NCI-H1105 treated with DMSO at 0.1 percent for 48 hours (cell line): ENCODE data around the gene SH3BP4.

Experiments used
- DNase-seq: peaks from one replicate; lab custom pipeline; 2025; lab: John Stamatoyannopoulos, UW

SH3BP4 gene

DNA sequence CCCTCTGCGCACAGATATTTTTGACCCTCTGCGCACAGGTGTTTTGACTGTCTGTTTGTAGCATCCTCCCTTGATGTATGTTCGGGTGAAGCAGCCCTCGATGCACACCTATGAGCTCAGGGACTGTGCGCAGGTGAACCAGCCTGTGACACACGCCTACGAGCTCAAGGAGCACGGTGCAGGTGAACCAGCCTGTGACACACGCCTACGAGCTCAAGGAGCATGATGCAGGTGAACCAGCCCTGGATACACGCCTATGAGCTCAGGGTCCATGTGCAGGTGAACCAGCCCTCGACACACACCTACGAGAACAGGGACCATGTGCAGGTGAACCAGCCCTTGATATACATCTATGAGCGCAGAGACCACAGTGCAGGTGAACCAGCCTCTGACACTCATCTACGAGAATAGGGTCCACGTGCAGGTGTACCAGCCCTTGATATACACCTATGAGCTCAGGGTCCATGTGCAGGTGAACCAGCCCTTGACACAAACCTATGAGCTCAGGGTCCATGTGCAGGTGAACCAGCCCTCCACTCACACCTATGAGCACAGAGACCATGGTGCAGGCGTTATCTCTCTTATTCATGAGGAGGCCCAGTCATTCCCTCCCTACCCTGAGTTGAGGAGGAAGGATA, 33.9 kb downstream of the SH3BP4 start:
- no peak for DNase-seq

DNA sequence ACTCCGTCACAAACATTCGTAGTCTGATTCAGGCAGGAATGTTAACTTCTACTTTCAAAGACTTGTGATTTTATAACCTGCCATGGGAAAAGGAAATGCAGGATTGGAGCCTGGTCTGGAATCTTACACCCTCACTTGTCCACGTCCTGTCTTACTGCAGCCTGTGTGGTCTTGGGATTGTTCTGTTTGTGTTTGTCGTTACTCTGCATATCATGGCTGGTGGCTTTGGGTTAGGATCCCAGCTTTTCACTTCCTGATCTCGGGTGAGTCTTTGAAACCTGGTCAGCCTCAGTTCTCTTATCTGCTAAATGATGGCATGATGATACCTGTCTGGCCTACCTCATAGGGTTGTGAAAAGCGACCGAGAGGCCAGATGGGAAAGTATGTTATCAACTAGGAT, 34.6 kb downstream of the SH3BP4 start:
- no peak for DNase-seq

DNA sequence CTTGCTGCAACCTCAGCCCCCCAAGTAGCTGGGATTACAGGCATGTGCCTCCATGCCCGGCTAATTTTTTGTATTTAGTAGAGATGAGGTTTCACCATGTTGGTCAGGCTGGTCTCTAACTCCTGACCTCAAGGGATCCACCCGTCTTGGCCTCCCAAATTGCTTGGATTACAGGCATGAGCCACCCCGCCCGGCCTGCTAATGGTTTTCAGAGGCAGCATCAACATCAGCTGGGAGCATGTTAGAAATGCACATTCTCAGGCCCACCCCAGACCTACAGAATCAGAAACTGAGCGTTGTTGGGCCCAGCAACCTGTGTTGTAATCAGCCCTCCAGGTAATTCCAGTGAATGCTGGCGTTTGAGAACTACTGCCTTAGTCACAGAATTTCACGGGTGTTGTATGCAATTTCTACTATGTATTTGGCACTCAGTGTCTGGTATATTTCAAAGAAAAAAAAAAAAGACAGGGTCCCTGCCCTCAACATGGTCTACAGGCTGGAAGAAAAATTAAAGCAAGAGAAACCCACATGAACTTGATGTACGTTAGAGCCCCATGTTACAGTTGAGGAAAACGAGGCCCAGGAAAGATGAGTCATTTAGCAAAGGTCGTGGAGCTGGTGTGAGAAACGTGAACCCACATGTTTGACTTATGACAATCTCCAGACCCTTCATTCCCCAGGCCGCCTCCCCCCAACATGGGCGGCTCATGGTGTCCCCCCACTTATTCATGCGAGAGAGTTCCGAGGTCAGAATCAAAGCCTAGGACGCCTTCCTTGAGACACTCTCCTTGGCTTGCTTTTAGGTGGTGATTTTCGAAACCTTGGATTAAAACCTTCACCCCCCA, 35.3 kb downstream of the SH3BP4 start:
- DNase-seq, result no peak

DNA sequence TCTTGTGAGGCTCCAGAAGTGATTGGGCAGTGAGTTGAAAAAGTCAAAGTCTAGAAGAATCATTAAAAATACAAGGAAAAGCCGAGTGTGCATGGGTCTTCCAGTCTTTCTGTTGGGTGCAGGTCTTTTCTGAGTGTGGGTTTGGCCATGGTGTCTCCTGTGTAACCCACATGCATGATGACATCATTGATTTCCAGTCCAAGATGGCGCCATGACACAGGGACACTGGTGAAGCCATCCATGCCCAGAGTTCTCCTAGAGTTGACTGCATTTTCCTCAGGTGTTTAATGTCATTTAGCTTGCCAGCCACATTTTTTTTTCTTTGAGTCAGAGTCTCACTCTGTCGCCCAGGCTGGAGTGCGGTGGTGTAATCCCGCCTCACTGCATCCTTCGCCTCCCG, 35.9 kb downstream of the SH3BP4 start:
- no peak for DNase-seq

DNA sequence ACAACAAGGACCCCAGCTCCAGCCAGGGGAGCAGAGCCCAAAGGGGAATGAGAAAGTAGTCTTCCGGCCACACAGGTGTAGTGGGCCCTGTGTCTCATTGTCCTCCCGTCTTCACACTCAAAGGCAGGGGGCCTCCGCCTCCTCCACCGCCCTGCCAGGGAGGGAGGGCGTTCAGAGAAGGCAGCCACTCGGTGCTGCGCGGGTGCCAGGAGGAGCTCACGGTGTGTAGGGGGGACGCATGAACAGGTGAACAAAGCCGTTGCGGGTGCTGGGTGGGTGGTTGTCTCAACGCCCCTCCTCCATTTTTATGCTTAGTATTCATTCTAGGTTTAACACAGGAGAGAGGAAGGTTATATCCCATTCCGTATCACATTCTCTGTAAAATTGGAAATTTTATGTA, 36.7 kb downstream of the SH3BP4 start:
- no peak for DNase-seq

DNA sequence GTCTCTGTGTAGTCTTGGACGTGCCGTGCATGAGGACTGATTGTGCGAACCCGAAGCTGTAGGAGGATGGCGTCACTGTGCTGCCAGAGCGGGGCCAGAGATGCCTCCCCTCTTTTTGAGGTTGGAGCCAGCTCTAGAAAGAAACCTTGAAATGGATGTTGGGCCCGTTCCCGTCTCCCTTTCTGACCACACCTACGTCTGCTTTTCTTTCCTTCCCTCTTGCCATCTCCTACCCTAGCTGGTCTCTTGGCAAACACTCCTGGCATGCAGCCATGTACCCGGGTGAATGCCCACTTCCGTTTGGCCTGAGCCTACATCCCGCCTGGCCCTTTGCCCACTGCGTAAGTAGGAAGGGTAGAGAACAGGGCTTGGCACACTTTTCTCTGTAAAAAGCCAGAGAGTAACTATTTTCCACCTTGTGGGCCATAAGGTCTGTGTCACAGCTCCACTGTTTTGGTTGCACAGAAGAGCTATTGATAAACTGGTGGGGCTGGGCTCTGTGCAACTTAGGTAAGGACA, 37.4 kb downstream of the SH3BP4 start:
- DNase-seq, result peak; percentile 80

DNA sequence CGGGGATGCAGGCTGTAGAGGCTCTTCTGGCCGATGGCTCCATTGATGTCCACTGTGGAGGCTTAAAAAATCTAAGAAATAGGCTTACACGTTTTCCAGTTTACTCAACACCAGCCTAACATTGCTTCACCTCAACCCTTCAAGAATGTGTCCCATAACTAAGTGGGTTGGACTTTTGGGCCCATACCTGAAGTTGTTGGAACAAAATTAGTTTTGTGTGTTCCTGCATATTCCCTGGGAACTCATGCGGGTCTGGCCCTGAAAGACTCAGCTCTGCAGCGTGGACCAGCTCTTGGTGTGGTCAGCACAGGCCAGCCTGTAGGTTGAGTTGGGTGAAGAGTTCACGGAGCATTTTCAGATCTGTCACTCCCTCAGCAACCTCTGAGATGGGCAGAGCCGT, 38.5 kb downstream of the SH3BP4 start:
- DNase-seq, result no peak

DNA sequence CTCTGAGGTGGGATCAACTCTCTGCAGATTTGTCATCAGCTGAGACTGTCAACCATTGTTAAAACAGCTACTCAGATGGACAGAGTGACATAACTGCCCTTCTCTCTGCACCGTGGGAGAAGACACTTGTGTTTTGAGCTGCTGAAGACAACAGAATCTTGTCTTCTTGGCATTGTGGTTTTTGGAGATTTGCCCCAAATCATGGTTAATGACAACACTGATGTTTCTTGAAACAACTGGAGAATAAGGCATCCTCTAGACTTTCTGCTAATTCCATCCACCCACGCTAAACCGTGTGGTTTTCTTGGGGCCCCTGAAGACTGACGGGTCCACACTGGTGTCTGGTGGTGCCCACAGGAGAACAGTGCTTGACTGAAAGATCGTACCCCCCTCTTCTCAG, 39.5 kb downstream of the SH3BP4 start:
- DNase-seq, result no peak

DNA sequence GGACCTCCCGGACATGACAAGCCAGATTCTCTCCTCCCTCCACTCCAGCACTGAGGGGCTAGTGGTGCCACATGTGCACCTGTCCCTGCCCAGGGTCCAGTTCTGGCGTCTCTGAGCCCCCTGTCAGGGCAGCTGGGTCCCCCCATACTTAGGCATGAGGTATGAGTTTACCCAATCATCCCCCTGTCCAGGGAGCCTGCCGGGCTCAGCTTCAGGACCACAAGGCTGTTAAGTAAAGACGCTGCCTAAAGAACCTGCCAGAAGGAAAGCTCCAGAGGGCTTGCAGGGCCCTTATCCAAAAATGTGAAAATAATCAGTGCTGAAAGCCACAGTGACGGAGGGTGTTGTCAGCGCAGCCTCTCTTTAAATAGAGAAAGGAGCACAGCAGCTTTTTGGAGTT, 40.0 kb downstream of the SH3BP4 start:
- no peak for DNase-seq

DNA sequence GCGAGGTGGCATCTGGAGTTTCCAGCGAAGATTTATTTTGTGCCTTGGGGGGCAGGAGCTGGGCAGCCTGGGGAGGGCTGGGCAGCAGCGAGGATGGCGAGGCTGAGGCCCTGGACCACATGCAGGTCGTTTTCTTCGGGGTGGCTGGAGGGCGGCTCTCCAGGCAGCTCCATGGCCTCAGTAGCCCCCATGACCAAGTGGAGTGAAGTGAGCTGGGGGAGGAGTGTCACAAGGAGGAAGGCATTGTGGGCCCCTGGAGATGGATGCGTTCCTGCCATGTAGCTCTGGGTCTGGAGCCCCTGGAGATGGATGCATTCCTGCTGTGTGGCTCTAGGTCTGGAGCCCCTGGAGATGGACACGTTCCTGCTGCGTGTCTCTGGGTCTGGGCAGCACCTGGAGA, 40.4 kb downstream of the SH3BP4 start:
- DNase-seq, result no peak

DNA sequence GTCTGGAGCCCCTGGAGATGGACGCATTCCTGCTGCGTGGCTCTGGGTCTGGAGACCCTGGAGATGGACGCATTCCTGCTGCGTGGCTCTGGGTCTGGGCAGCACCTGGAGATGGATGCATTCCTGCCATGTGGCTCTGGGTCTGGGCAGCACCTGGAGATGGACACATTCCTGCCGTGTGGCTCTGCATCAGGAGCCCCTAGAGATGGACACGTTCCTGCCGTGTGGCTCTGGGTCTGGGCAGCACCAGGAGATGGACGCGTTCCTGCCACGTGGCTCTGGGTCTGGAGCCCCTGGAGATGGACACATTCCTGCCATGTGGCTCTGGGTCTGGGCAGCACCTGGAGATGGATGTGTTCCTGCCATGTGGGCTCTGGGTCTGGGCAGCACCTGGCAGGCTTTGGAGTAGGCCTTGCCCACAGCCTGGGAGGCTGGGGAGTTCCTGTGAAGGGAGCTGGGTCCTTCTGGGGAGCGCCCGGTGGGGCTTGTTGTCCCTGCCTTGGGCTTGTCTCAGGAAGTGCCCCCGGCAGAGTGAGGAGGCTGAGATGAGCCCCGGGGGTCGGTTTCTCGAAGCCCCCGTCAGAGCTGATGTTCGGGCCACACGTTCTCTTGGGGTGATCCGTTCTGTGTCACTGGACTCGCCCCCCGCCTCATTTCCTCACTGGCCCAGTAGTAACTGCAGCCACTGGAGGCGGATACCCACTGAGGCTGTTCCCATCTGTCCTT, 41.0 kb downstream of the SH3BP4 start:
- no peak for DNase-seq

DNA sequence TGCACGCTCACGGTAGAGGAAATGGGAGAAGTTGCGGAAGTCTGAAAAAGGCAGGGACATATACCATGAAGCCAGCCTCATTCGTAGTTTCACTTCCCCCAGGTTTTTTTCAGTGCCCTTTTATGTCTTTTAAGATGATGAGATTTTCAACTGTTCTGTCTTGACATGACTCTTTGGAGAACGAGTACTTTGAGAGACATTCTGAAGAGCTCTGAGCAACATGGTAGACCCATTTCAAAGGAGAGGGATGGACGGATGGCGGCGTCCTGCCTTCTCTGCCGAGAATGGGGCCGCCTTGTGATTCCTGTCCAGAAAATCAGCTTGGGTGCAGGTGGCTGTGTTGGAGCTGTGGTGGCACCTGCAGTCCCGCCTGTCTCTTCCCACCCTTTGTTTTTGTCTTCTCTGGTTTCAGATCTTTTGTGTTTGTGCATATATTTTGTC, 41.7 kb downstream of the SH3BP4 start:
- DNase-seq, result no peak

DNA sequence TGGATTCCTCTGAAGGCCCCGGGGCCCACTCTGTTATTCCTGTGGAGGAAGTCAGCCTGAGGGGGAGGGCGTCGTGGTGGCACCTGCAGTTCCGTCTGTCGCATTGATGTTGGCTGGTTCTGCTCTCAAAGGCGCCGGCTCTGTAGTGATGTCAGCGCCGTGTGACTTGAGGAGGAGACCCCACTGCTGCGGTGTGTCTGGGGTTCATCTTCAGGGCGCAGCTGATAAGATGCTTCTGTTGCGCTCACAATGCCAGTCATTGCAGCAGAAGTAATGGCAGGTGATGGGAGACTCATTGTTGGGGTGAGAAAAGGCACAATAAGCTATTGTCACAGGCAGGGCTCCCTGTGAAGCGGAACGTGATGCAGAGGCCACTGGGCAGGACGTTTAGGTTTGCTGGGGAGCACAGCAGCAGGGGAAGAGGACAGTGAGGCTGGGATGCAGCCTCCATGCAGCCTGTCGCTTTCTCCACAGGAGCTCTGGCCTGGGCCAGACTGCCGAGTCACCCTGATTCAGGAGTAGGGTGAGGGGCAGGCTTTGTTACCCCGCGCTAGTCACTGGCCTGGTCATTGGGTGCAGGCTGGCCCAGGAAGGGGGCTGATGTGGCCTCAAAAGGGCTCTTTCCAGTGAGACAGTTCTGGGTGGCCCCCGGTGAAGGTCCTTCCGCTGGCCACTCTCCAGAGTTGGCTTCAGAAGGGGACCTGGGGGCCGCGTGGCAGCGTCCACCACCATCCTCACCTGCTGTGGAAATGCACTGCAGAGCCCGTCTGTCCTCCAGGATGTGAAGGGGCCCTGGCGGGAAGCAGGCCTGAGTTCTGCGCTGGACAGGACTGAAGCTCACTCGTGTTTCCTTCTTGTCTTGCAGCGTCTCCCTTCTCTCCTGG, 42.9 kb downstream of the SH3BP4 start:
- no peak for DNase-seq

DNA sequence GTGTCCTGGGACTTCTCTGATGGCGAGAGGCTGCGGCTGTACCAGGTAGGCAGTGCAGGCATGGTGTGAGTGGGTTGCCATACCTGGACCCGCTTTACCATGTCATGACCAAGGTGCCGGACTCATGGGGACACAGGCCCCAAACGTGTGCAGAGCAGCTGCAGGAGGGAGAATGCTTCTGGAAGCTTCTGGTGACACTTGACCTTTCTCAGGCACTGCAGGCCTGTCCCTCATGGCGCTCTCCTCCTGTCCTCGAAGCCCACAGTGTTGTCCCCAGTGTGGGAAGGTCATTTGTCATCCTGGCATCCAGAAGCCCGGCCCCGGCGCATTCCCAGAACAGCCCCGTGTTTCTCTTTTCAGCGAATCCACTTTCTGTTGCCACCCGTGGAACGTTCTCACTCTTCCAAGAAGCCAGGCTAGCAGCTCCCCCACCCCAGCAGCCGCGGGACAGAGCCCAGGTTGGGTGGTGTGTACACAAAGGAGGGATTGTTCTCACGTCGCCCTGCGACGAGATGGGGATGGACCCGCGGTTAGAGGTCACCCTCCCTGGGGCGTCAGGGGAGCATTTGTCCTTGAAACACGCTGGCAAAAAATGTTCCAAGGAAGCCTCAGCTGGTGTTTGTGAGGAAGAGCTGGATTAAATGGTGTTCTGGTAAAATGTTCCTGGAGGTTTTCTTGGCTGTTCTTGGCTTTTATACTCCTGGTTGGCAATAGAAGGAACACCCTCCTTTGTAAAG, 43.7 kb downstream of the SH3BP4 start:
- DNase-seq, result no peak

DNA sequence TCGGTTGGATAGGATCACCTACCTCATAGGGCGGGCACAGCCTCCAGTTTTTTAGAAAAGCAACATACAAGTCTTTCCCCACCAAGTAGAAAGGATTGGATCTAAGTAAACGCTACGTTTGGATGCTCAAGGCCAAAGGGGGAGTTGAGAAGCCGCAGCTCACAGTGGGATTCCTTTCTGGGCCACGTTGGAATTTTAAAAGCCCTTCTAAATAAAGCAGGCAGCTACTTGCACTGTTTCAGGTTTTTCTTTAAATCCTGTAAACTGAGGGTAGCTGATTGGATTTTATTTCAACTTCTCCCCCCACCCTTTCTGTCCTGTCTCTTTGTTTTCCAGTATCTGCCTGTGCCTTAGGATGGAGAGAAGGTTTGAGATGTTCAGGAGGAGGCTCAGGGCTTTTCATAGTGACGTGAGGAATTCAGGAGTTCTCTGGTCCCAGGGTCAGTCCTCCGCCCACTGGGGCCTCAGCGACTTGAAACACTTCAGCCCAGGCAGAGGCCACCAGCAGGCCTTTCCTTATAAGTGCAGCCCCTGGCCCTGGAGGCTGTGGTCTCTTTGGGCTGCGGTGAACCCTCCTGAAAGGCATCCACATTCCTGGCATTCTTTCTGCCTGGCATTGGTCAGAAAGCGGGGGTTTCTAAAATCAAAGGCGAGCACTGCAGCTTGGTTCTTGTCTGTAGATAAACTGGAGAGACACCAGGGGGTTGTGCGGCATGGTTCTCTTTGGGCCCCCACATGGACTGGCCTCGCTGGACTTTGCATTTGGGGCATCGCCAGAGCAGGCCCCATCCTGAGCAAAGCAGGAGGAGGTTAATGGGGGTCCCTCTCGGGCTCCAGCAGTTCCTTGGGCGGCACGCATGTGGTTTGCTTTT, 44.5 kb downstream of the SH3BP4 start:
- DNase-seq, result no peak

DNA sequence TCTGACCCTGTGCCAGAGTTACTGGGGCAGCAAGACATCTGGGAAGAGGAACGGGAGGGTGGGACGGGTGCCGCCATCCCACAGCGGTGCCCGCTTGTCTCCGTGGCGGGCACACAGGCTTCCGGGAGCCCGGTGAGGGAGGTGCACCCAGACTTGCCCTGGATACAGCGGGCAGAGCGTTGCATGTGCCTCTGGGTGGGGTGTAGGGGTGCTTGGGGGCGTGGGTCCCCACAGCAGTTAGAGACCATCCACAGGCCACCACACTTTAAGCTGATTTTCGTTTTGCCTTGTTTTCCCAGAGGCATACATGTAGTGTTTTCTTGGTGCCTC, 45.1 kb downstream of the SH3BP4 start:
- DNase-seq, result no peak

DNA sequence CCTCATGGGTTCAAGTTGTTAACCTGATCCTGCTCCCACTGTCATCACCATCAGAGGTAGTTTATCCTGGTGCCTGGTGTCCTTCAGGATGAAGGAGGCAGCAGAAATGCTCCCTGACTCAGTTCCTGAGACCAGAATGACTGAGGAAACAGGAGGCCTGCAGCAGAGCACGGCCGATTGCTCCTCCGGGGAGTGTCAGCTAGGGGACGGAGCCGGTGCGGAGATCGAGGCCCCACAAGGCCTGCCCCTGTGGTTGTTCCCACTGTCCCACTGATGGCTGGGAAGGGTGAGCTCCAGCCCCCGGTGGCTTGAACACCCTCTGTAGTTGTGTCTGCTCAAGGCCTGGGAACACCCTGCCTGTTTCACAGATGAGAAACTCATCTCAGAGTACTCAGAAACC, 45.6 kb downstream of the SH3BP4 start:
- no peak for DNase-seq

DNA sequence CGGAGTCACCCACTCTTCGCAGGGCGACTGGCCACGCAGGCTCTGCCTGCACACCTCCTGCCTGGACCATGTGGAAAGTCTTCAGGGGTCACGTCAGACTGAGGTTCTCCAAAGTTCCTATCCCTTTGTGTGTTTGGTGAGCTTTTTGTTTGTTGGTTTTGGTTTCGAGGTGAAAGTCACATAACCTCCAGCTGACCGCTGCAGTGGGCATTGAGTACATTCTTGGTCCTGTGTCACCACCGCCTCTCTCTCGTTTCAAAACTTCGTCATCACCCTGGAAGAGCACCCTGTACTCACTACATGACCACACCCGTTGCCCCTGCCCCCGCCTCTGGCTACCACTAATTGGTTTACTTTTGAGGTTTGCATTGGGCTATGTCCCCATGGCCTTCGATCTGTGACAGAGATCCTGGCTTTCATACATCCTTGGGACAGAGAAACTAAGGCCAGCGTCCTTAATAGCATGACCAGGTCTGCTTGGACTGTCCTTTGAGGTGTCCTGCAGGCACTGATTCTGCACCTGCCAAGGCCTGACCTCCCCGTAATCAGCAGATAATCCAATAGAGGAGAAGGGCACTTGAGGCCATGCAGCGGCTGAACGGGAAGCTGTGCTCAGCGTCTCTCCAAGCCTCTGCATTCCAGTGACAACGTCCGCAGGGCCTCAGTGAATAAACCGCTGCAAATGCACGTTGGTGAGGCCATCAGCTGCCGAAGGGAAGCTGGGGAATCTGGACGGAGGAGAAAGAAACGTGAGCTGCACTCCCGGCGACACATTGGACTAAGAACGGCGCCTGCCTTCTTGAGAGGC, 46.8 kb downstream of the SH3BP4 start:
- DNase-seq, result no peak

DNA sequence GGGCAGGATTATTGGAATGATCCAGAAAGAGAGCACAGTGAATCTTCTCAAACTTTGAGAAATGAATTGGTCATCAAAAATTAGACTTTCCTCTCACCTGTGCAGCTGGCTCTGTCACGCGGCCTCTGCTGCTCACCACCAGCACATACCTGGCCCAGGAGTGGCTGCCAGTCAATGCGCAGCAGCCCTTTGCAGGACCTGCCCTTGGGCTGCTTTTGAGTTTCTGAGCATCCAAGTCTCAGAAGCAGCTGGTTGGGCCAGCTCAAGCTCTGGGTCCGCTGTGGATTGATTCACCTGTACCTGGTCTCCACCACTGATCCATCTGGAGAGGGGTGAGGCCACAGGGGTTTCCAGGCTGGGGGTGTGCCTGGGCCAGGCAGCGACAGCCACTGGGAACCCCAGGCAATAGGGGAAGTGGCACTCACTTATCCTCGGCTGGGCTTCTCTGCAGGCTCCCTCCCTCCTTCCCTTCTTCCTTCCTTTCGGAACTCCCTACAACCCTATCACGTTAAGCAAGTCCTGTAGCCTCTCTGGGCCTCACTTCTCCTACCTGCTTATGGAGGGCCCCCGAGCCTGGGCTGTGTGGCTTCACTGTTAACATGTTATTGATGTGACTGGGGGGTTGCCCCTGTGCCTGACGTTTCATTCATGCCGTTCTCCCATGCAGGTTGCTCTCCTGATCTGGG, 48.1 kb downstream of the SH3BP4 start:
- no peak for DNase-seq
